GM23248 (cell line): ENCODE results near the gene CDC27.

ENCODE experiments used
- EZH2 ChIP-seq: fragments of 200-600 bp; sonication (generic); IDR thresholded peaks from 2 replicates; pipeline ENCODE4 v1.6.1; 2018; ENCODE audit warnings: antibody characterized with exemption, mild to moderate bottlenecking; ENCODE audit not compliant: insufficient read depth, poor library complexity, severe bottlenecking
- EZH2phosphoT487 ChIP-seq: fragments of 200-600 bp; sonication (generic); IDR thresholded peaks from 2 replicates; pipeline ENCODE4 v1.6.1; 2018; ENCODE audit warnings: antibody characterized with exemption, moderate library complexity, mild to moderate bottlenecking, low read depth; ENCODE audit not compliant: insufficient read depth

DNA sequence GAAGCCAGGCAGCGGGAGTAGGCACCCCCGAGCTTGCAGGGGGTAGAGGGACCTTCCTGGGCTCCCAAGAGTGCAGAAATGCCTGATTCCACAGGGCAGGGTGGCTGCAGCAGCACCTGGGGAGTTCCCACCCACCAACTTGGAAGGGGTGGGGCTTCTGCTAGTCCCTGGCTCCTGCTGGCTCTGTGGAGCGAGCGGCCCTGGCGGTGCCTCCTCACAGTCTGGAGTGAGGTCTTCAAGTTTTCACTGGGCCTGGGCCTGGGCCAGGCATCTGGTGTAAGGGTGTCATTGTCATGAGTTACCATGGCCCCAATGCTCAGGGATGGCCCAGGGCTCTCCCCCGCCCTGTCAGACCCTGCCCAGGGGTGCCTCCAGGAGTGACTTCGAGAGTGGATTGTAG is 48.7 kb upstream of the CDC27 start:
- no peak for TF ChIP-seq EZH2phosphoT487
- no peak for TF ChIP-seq EZH2
